H9 (cell line): ENCODE data around the gene RHOD. TPM values are rescaled to one million over a fixed set of nuclear protein-coding genes. Genes with fewer than 3 reads are reported as not detected.

ENCODE experiments used
- DNase-seq: peaks from one replicate; pipeline ENCODE4 v3.0.0-alpha.2; 2017
- H2AFZ ChIP-seq: one replicate; pipeline ENCODE4 v1.6.1; 2013; ENCODE audit warnings: mild to moderate bottlenecking, low read length, control low read depth, moderate library complexity
- H2AK5ac ChIP-seq: 2 replicates; pipeline ENCODE4 v1.6.1; 2013; ENCODE audit warnings: low read length, control low read depth, mixed read lengths; ENCODE audit not compliant: insufficient read length
- H2BK120ac ChIP-seq: one replicate; pipeline ENCODE4 v1.6.1; 2013; ENCODE audit warnings: low read depth, mild to moderate bottlenecking, low read length, control low read depth, inconsistent platforms; ENCODE audit not compliant: poor library complexity, severe bottlenecking
- H2BK12ac ChIP-seq: 2 replicates; pipeline ENCODE4 v1.6.1; 2013; ENCODE audit warnings: low read length, control low read depth, mixed read lengths, low read depth; ENCODE audit not compliant: insufficient read length
- H2BK15ac ChIP-seq: 2 replicates; pipeline ENCODE4 v1.6.1; 2013; ENCODE audit warnings: low read depth, low read length, control low read depth
- H2BK20ac ChIP-seq: one replicate; pipeline ENCODE4 v1.6.1; 2013; ENCODE audit warnings: low read depth, mild to moderate bottlenecking, low read length, control low read depth, inconsistent platforms; ENCODE audit not compliant: poor library complexity, severe bottlenecking
- H2BK5ac ChIP-seq: 2 replicates; pipeline ENCODE4 v1.6.1; 2013; ENCODE audit warnings: low read length, control low read depth, mixed read lengths; ENCODE audit not compliant: insufficient read length
- H3K14ac ChIP-seq: 2 replicates; pipeline ENCODE4 v1.6.1; 2013; ENCODE audit warnings: low read length, control low read depth; ENCODE audit not compliant: insufficient read depth
- H3K18ac ChIP-seq: 2 replicates; pipeline ENCODE4 v1.6.1; 2013; ENCODE audit warnings: low read depth, mild to moderate bottlenecking, mixed read lengths, low read length, control low read depth; ENCODE audit not compliant: insufficient read length
- H3K23ac ChIP-seq: 2 replicates; pipeline ENCODE4 v1.6.1; 2013; ENCODE audit warnings: low read length, control low read depth, mixed read lengths, low read depth; ENCODE audit not compliant: insufficient read length
- H3K23me2 ChIP-seq: 2 replicates; pipeline ENCODE4 v1.6.1; 2013; ENCODE audit warnings: low read depth, mild to moderate bottlenecking, mixed read lengths, low read length, control low read depth; ENCODE audit not compliant: insufficient read length, poor library complexity, severe bottlenecking
- H3K27ac ChIP-seq: 2 replicates; pipeline ENCODE4 v1.5.1; 2013; ENCODE audit warnings: low read length, control low read depth, mixed read lengths, low read depth; ENCODE audit not compliant: insufficient read length
- H3K27me3 ChIP-seq: 2 replicates; pipeline ENCODE4 v1.6.1; 2013; ENCODE audit warnings: low read length, control low read depth, inconsistent platforms; ENCODE audit not compliant: insufficient read depth
- H3K4ac ChIP-seq: 2 replicates; pipeline ENCODE4 v1.6.1; 2013; ENCODE audit warnings: low read depth, mild to moderate bottlenecking, control low read depth, inconsistent platforms, low read length, moderate library complexity
- H3K4me1 ChIP-seq: 2 replicates; pipeline ENCODE4 v1.6.1; 2013; ENCODE audit warnings: low read length, control low read depth, inconsistent platforms; ENCODE audit not compliant: insufficient read depth
- H3K4me2 ChIP-seq: 2 replicates; pipeline ENCODE4 v1.6.1; 2013; ENCODE audit warnings: low read length, control low read depth, mixed read lengths; ENCODE audit not compliant: insufficient read length, insufficient read depth
- H3K56ac ChIP-seq: 2 replicates; pipeline ENCODE4 v1.6.1; 2013; ENCODE audit warnings: low read depth, mild to moderate bottlenecking, mixed read lengths, low read length, control low read depth; ENCODE audit not compliant: insufficient read length
- H3K79me1 ChIP-seq: 2 replicates; pipeline ENCODE4 v1.6.1; 2013; ENCODE audit warnings: low read depth, mild to moderate bottlenecking, moderate library complexity, low read length, control low read depth, inconsistent platforms; ENCODE audit not compliant: insufficient read depth, poor library complexity, severe bottlenecking
- H3K79me2 ChIP-seq: 2 replicates; pipeline ENCODE4 v1.6.1; 2013; ENCODE audit warnings: low read length, control low read depth, inconsistent platforms; ENCODE audit not compliant: insufficient read depth
- H3K9ac ChIP-seq: 2 replicates; pipeline ENCODE4 v1.6.1; 2013; ENCODE audit warnings: low read length, control low read depth, mixed read lengths; ENCODE audit not compliant: insufficient read length; ENCODE audit errors: extremely low read depth
- H3K9me3 ChIP-seq: one replicate; pipeline ENCODE4 v1.6.1; 2013; ENCODE audit warnings: low read depth, low read length, inconsistent platforms; ENCODE audit not compliant: control insufficient read depth
- H3T11ph ChIP-seq: one replicate; pipeline ENCODE4 v1.6.1; 2013; ENCODE audit warnings: mild to moderate bottlenecking, low read length, control low read depth, inconsistent platforms
- H4K20me1 ChIP-seq: one replicate; pipeline ENCODE4 v1.6.1; 2013; ENCODE audit not compliant: control insufficient read depth, insufficient read length, insufficient read depth
- H4K5ac ChIP-seq: 2 replicates; pipeline ENCODE4 v1.6.1; 2013; ENCODE audit warnings: low read depth, mild to moderate bottlenecking, mixed read lengths, low read length, control low read depth; ENCODE audit not compliant: insufficient read length
- H4K8ac ChIP-seq: replicated peaks from 2 replicates; pipeline ENCODE4 v1.6.1; 2013; ENCODE audit warnings: low read length, control low read depth, mixed read lengths, low read depth; ENCODE audit not compliant: insufficient read length
- H4K91ac ChIP-seq: 2 replicates; pipeline ENCODE4 v1.6.1; 2013; ENCODE audit warnings: low read depth, mild to moderate bottlenecking, moderate library complexity, mixed read lengths, low read length, control low read depth; ENCODE audit not compliant: insufficient read length
- H3K27ac Mint-ChIP-seq, 3 experiments: 2 replicates in 2 of 3; 3 replicates in 1 of 3; pipeline ENCODE4 v1.8.0; 2020 to 2021; ENCODE audit warnings: mixed read lengths in 3 of 3, mild to moderate bottlenecking in 1 of 3, moderate library complexity in 1 of 3
- H3K27me3 Mint-ChIP-seq: 2 replicates; pipeline ENCODE4 v1.8.0; 2021; ENCODE audit warnings: low read depth, mild to moderate bottlenecking, moderate library complexity, mixed read lengths
- H3K36me3 Mint-ChIP-seq, 3 experiments: 2 replicates in 2 of 3; 3 replicates in 1 of 3; pipeline ENCODE4 v1.8.0; 2020 to 2021; ENCODE audit warnings: low read depth in 3 of 3, mixed read lengths in 3 of 3; ENCODE audit not compliant: insufficient read depth in 1 of 3
- H3K4me1 Mint-ChIP-seq, 2 experiments: 2 replicates each; pipeline ENCODE4 v1.8.0; 2020; ENCODE audit warnings: mixed read lengths in 2 of 2
- H3K4me3 Mint-ChIP-seq, 2 experiments: 2 replicates in 1 of 2; 3 replicates in 1 of 2; pipeline ENCODE4 v1.8.0; 2020 to 2021; ENCODE audit warnings: mild to moderate bottlenecking in 2 of 2, mixed read lengths in 2 of 2, moderate library complexity in 1 of 2
- H3K9me3 Mint-ChIP-seq, 2 experiments: 2 replicates in 1 of 2; 3 replicates in 1 of 2; pipeline ENCODE4 v1.8.0; 2020; ENCODE audit warnings: mild to moderate bottlenecking in 2 of 2, mixed read lengths in 2 of 2, moderate library complexity in 1 of 2
- WGBS: extraction: QIAGEN DNeasy Blood & Tissue Kit; methylation state at CpG from one replicate; pipeline ENCODE4 v1.1.7; 2013; ENCODE audit warnings: missing lambda C conversion rate, low lambda C conversion rate, mixed read lengths; ENCODE audit not compliant: insufficient read length; ENCODE audit errors: extremely low coverage; 5-methylcytosine and 5-hydroxymethylcytosine counted together
- total RNA-seq: library from RNA; stranded (reverse); gene quantifications from 2 replicates; pipeline ENCODE4 v1.2.1, GENCODE V29; 2021
- TF ChIP-seq, protein P1 (sequence below): fragments of 200-600 bp; sonication (generic); conservative IDR thresholded peaks from 3 replicates; pipeline ENCODE4 v1.8.0; 2021; ENCODE audit warnings: antibody characterized with exemption, mild to moderate bottlenecking

RHOD gene
- total RNA-seq, 1 experiment from 2014 or later: 14.8 TPM

- H3K27me3 Mint-ChIP-seq: no peaks in the 10 kb centered on the region
- Histone ChIP-seq H3K18ac (no peak overlapping the region), H3K23me2 (peaks cover 3% of the 10 kb centered on the region), H4K5ac (no peak overlapping the region), H3K4me2 (no peak overlapping the region), H2BK20ac (no peak overlapping the region), H2BK5ac (no peak overlapping the region), H3K79me1 (no peaks in the 10 kb centered on the region), H3K14ac (no peak overlapping the region), H2BK120ac (no peak overlapping the region), H4K20me1 (no peaks in the 10 kb centered on the region), H3K79me2 (no peaks in the 10 kb centered on the region), H2AK5ac (no peak overlapping the region), H3K4ac (no peak overlapping the region), H3K9ac (no peak overlapping the region), H2AFZ (no peak overlapping the region), H4K8ac (no peak overlapping the region), H3T11ph (no peak overlapping the region), H3K9me3 (no peaks in the 10 kb centered on the region), H3K23ac (no peak overlapping the region), H3K27me3 (no peaks in the 10 kb centered on the region), H2BK12ac (no peak overlapping the region), H2BK15ac (no peak overlapping the region), H4K91ac (no peak overlapping the region), H3K27ac (no peak overlapping the region), H3K4me1 (no peaks in the 10 kb centered on the region), H3K56ac (no peak overlapping the region)
- no CpG with 5 or more reads among the region's 3 CpGs for WGBS
- DNase-seq: no peak
- H3K9me3 Mint-ChIP-seq: no peaks in the 10 kb centered on the region
- no peaks in the 10 kb centered on the region for H3K36me3 Mint-ChIP-seq
- no peak overlapping the region for H3K4me3 Mint-ChIP-seq
- H3K4me1 Mint-ChIP-seq: peaks cover 0 to 6% of the 10 kb centered on the region in 2 experiments; a peak in 1 of 4 replicates
- H3K27ac Mint-ChIP-seq: peak overlapping the region in 1 of 3 experiments; percentile 78; a peak in 2 of 7 replicates
- TF ChIP-seq, protein P1, sequence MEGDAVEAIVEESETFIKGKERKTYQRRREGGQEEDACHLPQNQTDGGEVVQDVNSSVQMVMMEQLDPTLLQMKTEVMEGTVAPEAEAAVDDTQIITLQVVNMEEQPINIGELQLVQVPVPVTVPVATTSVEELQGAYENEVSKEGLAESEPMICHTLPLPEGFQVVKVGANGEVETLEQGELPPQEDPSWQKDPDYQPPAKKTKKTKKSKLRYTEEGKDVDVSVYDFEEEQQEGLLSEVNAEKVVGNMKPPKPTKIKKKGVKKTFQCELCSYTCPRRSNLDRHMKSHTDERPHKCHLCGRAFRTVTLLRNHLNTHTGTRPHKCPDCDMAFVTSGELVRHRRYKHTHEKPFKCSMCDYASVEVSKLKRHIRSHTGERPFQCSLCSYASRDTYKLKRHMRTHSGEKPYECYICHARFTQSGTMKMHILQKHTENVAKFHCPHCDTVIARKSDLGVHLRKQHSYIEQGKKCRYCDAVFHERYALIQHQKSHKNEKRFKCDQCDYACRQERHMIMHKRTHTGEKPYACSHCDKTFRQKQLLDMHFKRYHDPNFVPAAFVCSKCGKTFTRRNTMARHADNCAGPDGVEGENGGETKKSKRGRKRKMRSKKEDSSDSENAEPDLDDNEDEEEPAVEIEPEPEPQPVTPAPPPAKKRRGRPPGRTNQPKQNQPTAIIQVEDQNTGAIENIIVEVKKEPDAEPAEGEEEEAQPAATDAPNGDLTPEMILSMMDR: no peak
Observed at GRCh38 chr11:67066333-67066709, 9.7 kb downstream of the RHOD start.
